DND-41 (cell line): ENCODE results near the gene XXYLT1.

ENCODE experiments used
- CTCF ChIP-seq: IDR thresholded peaks from 2 replicates; pipeline ENCODE4 v1.5.1; 2012; ENCODE audit warnings: borderline replicate concordance, low read length, moderate library complexity, mild to moderate bottlenecking; ENCODE audit not compliant: poor library complexity, severe bottlenecking; ENCODE audit errors: extremely low read depth
- EZH2 ChIP-seq: IDR thresholded peaks from 3 replicates; pipeline ENCODE4 v1.6.1; 2012; ENCODE audit warnings: borderline replicate concordance, low read depth, mild to moderate bottlenecking, moderate library complexity, low read length, inconsistent platforms; ENCODE audit not compliant: severe bottlenecking

- TF ChIP-seq CTCF (no peak), EZH2 (no peak)
Measured at GRCh38 chr3:195103623-195104022, 167.3 kb downstream of the XXYLT1 start.
